ENCODE data around the gene SLC9A9.

SLC9A9 gene

GRCh38 chr3:143273975-143274690 is 574.1 kb downstream of the SLC9A9 start:
- intact Hi-C loops (cut with DNase I), result no loop called here
- no peak for DNase-seq

- DNase-seq, result no peak
- intact Hi-C loops (cut with DNase I), result no loop called here
These were observed 577.1 kb downstream of the SLC9A9 start for GRCh38 chr3:143271136-143271535.

GRCh38 chr3:143269741-143270140 is 578.5 kb downstream of the SLC9A9 start:
- intact Hi-C loops (cut with DNase I), result no loop called here
- no peak for DNase-seq

- intact Hi-C loops (cut with DNase I), result no loop called here
- DNase-seq, result no peak
These were observed 580.3 kb downstream of the SLC9A9 start for GRCh38 chr3:143267989-143268388.

- intact Hi-C loops (cut with DNase I), result no loop called here
These were observed 581.3 kb downstream of the SLC9A9 start for GRCh38 chr3:143266927-143267326.

GRCh38 chr3:143266511-143266910 is 581.8 kb downstream of the SLC9A9 start:
- DNase-seq, result no peak
- intact Hi-C loops (cut with DNase I), result no loop called here

More at GRCh38 chr3:143266927-143267326, 581.3 kb downstream of the SLC9A9 start:
- no peak for DNase-seq

- no peak for DNase-seq
- intact Hi-C loops (cut with DNase I), result no loop called here
These were observed 582.7 kb downstream of the SLC9A9 start for GRCh38 chr3:143265501-143266070.

GRCh38 chr3:143263852-143264513 is 584.3 kb downstream of the SLC9A9 start:
- intact Hi-C loops (cut with DNase I), result no loop called here
- no peak for DNase-seq

GRCh38 chr3:143261848-143262247 is 586.4 kb downstream of the SLC9A9 start:
- intact Hi-C loops (cut with DNase I), result no loop called here
- DNase-seq, result no peak

- intact Hi-C loops (cut with DNase I), result no loop called here
- no peak for DNase-seq
These were observed 589.6 kb downstream of the SLC9A9 start for GRCh38 chr3:143258692-143259091.

GRCh38 chr3:143256416-143256815 is 591.9 kb downstream of the SLC9A9 start:
- intact Hi-C loops (cut with DNase I), result no loop called here
- DNase-seq, result no peak

GRCh38 chr3:143255739-143256138 is 592.5 kb downstream of the SLC9A9 start:
- intact Hi-C loops (cut with DNase I), result no loop called here
- no peak for DNase-seq

GRCh38 chr3:143252931-143253330 is 595.3 kb downstream of the SLC9A9 start:
- no peak for DNase-seq
- intact Hi-C loops (cut with DNase I), result no loop called here

- intact Hi-C loops (cut with DNase I), result no loop called here
- no peak for DNase-seq
These were observed 599.3 kb downstream of the SLC9A9 start for GRCh38 chr3:143249014-143249413.

- intact Hi-C loops (cut with DNase I), result no loop called here
- DNase-seq, result no peak
These were observed 601.2 kb downstream of the SLC9A9 start for GRCh38 chr3:143247073-143247472.

- DNase-seq, result no peak
- intact Hi-C loops (cut with DNase I), result no loop called here
These were observed 602.6 kb downstream of the SLC9A9 start for GRCh38 chr3:143245692-143246091.

GRCh38 chr3:143244516-143245063 is 603.7 kb downstream of the SLC9A9 start:
- intact Hi-C loops (cut with DNase I), result no loop called here
- no peak for DNase-seq

GRCh38 chr3:143243686-143244085 is 604.6 kb downstream of the SLC9A9 start:
- intact Hi-C loops (cut with DNase I), result no loop called here

GRCh38 chr3:143242691-143243090 is 605.6 kb downstream of the SLC9A9 start:
- intact Hi-C loops (cut with DNase I), result no loop called here
- no peak for DNase-seq

More at GRCh38 chr3:143243686-143244085, 604.6 kb downstream of the SLC9A9 start:
- DNase-seq, result no peak

GRCh38 chr3:143242101-143242500 is 606.2 kb downstream of the SLC9A9 start:
- intact Hi-C loops (cut with DNase I), result no loop called here
- DNase-seq, result no peak
